ENCODE measurements around the gene JAKMIP3. TPM values are rescaled to one million over a fixed set of nuclear protein-coding genes. Genes with fewer than 3 reads are reported as not detected.

Gene JAKMIP3
- under 1 TPM; 0.09 to 0.12 TPM for polyA plus RNA-seq

- Histone ChIP-seq H3K36me3 (ENCODE audit: control insufficient read depth in 2 of 2, insufficient read depth in 2 of 2, low read length in 1 of 2) (no peaks in the 10 kb centered on the region), H3K9me3 (ENCODE audit: control insufficient read depth in 2 of 2, insufficient read depth in 1 of 2, low read depth in 1 of 2, low read length in 1 of 2) (no peaks in the 10 kb centered on the region), H3K27ac (ENCODE audit: low read depth in 2 of 2, low read length in 1 of 2) (peak within 1 kb of the TSS; percentile 33), H3K4me1 (ENCODE audit: control insufficient read depth in 2 of 2, insufficient read depth in 2 of 2, low read length in 1 of 2) (peaks cover 4 to 9% of the 10 kb centered on the region in 2 donors), H3K27me3 (ENCODE audit: control insufficient read depth in 1 of 2, insufficient read depth in 2 of 2, low read length in 2 of 2) (no peaks in the 10 kb centered on the region), H3K4me3 (ENCODE audit: low read depth in 1 of 2, low read length in 2 of 2) (peak within 1 kb of the TSS; percentile 44 to 46)
- 4 to 5% methylated on average over 35 of the region's 35 CpGs for WGBS, 2 donors
Measured at GRCh38 chr10:132065491-132066105, at the start of gene JAKMIP3. Gene JAKMIP3 (plus strand): TSS chr10:132065946. CDS start chr10:132104809, 38,863 bp downstream.

- H3K36me3 ChIP-seq (ENCODE audit: control insufficient read depth in 2 of 2, insufficient read depth in 2 of 2, low read length in 1 of 2) = no peaks in the 10 kb centered on the region
- no peaks in the 10 kb centered on the region for H3K4me1 ChIP-seq (ENCODE audit: control insufficient read depth in 2 of 2, insufficient read depth in 2 of 2, low read length in 1 of 2)
- no peaks in the 10 kb centered on the region for H3K9me3 ChIP-seq (ENCODE audit: control insufficient read depth in 2 of 2, insufficient read depth in 1 of 2, low read depth in 1 of 2, low read length in 1 of 2)
- H3K27me3 ChIP-seq (ENCODE audit: control insufficient read depth in 1 of 2, insufficient read depth in 2 of 2, low read length in 2 of 2) = no peaks in the 10 kb centered on the region
- H3K27ac ChIP-seq (ENCODE audit: low read depth in 2 of 2, low read length in 1 of 2) = no peak overlapping the region
- H3K4me3 ChIP-seq (ENCODE audit: low read depth in 1 of 2, low read length in 2 of 2) = no peak overlapping the region
- 71 to 73% methylated on average over 6 of the region's 6 CpGs for WGBS, 2 donors
Measured at GRCh38 chr10:132016514-132016913, 49.2 kb upstream of the JAKMIP3 start.

- 72 to 88% methylated on average over 5 of the region's 5 CpGs for WGBS, 2 donors
- no peaks in the 10 kb centered on the region for H3K4me1 ChIP-seq (ENCODE audit: control insufficient read depth in 2 of 2, insufficient read depth in 2 of 2, low read length in 1 of 2)
- no peaks in the 10 kb centered on the region for H3K9me3 ChIP-seq (ENCODE audit: control insufficient read depth in 2 of 2, insufficient read depth in 1 of 2, low read depth in 1 of 2, low read length in 1 of 2)
- H3K36me3 ChIP-seq (ENCODE audit: control insufficient read depth in 2 of 2, insufficient read depth in 2 of 2, low read length in 1 of 2) = no peaks in the 10 kb centered on the region
- H3K27me3 ChIP-seq (ENCODE audit: control insufficient read depth in 1 of 2, insufficient read depth in 2 of 2, low read length in 2 of 2) = no peaks in the 10 kb centered on the region
- no peak overlapping the region for H3K4me3 ChIP-seq (ENCODE audit: low read depth in 1 of 2, low read length in 2 of 2)
- no peak overlapping the region for H3K27ac ChIP-seq (ENCODE audit: low read depth in 2 of 2, low read length in 1 of 2)
Measured at GRCh38 chr10:132018446-132018845, 47.3 kb upstream of the JAKMIP3 start.

- Histone ChIP-seq H3K27ac (ENCODE audit: low read depth in 2 of 2, low read length in 1 of 2) (no peak overlapping the region), H3K4me1 (ENCODE audit: control insufficient read depth in 2 of 2, insufficient read depth in 2 of 2, low read length in 1 of 2) (no peaks in the 10 kb centered on the region), H3K27me3 (ENCODE audit: control insufficient read depth in 1 of 2, insufficient read depth in 2 of 2, low read length in 2 of 2) (no peaks in the 10 kb centered on the region), H3K9me3 (ENCODE audit: control insufficient read depth in 2 of 2, insufficient read depth in 1 of 2, low read depth in 1 of 2, low read length in 1 of 2) (no peaks in the 10 kb centered on the region), H3K4me3 (ENCODE audit: low read depth in 1 of 2, low read length in 2 of 2) (no peak overlapping the region), H3K36me3 (ENCODE audit: control insufficient read depth in 2 of 2, insufficient read depth in 2 of 2, low read length in 1 of 2) (no peaks in the 10 kb centered on the region)
- 94 to 96% methylated on average over 7 of the region's 7 CpGs for WGBS, 2 donors
Measured at GRCh38 chr10:132019366-132019765, 46.4 kb upstream of the JAKMIP3 start.

- H3K36me3 ChIP-seq (ENCODE audit: control insufficient read depth in 2 of 2, insufficient read depth in 2 of 2, low read length in 1 of 2) = no peaks in the 10 kb centered on the region
Measured at GRCh38 chr10:132020456-132020855, 45.3 kb upstream of the JAKMIP3 start.

GRCh38 chr10:132021046-132021445 lies 44.7 kb upstream of the JAKMIP3 start:
- Histone ChIP-seq H3K4me1 (ENCODE audit: control insufficient read depth in 2 of 2, insufficient read depth in 2 of 2, low read length in 1 of 2) (no peaks in the 10 kb centered on the region), H3K27ac (ENCODE audit: low read depth in 2 of 2, low read length in 1 of 2) (no peak overlapping the region), H3K9me3 (ENCODE audit: control insufficient read depth in 2 of 2, insufficient read depth in 1 of 2, low read depth in 1 of 2, low read length in 1 of 2) (no peaks in the 10 kb centered on the region), H3K27me3 (ENCODE audit: control insufficient read depth in 1 of 2, insufficient read depth in 2 of 2, low read length in 2 of 2) (no peaks in the 10 kb centered on the region), H3K36me3 (ENCODE audit: control insufficient read depth in 2 of 2, insufficient read depth in 2 of 2, low read length in 1 of 2) (no peaks in the 10 kb centered on the region), H3K4me3 (ENCODE audit: low read depth in 1 of 2, low read length in 2 of 2) (no peak overlapping the region)
- WGBS, 2 donors = 93 to 96% methylated on average over 24 of the region's 24 CpGs

More at GRCh38 chr10:132020456-132020855, 45.3 kb upstream of the JAKMIP3 start:
- no peaks in the 10 kb centered on the region for H3K4me1 ChIP-seq (ENCODE audit: control insufficient read depth in 2 of 2, insufficient read depth in 2 of 2, low read length in 1 of 2)
- H3K27me3 ChIP-seq (ENCODE audit: control insufficient read depth in 1 of 2, insufficient read depth in 2 of 2, low read length in 2 of 2) = no peaks in the 10 kb centered on the region
- H3K4me3 ChIP-seq (ENCODE audit: low read depth in 1 of 2, low read length in 2 of 2) = no peak overlapping the region
- 85 to 88% methylated on average over 13 of the region's 13 CpGs for WGBS, 2 donors
- H3K27ac ChIP-seq (ENCODE audit: low read depth in 2 of 2, low read length in 1 of 2) = no peak overlapping the region
- H3K9me3 ChIP-seq (ENCODE audit: control insufficient read depth in 2 of 2, insufficient read depth in 1 of 2, low read depth in 1 of 2, low read length in 1 of 2) = no peaks in the 10 kb centered on the region

GRCh38 chr10:132021504-132022143 lies 44.1 kb upstream of the JAKMIP3 start:
- 75 to 80% methylated on average over 16 of the region's 16 CpGs for WGBS, 2 donors
- no peaks in the 10 kb centered on the region for H3K9me3 ChIP-seq (ENCODE audit: control insufficient read depth in 2 of 2, insufficient read depth in 1 of 2, low read depth in 1 of 2, low read length in 1 of 2)
- no peaks in the 10 kb centered on the region for H3K36me3 ChIP-seq (ENCODE audit: control insufficient read depth in 2 of 2, insufficient read depth in 2 of 2, low read length in 1 of 2)
- H3K27ac ChIP-seq (ENCODE audit: low read depth in 2 of 2, low read length in 1 of 2) = no peak overlapping the region
- H3K27me3 ChIP-seq (ENCODE audit: control insufficient read depth in 1 of 2, insufficient read depth in 2 of 2, low read length in 2 of 2) = no peaks in the 10 kb centered on the region
- H3K4me1 ChIP-seq (ENCODE audit: control insufficient read depth in 2 of 2, insufficient read depth in 2 of 2, low read length in 1 of 2) = no peaks in the 10 kb centered on the region
- no peak overlapping the region for H3K4me3 ChIP-seq (ENCODE audit: low read depth in 1 of 2, low read length in 2 of 2)

- Histone ChIP-seq H3K27ac (ENCODE audit: low read depth in 2 of 2, low read length in 1 of 2) (no peak overlapping the region), H3K27me3 (ENCODE audit: control insufficient read depth in 1 of 2, insufficient read depth in 2 of 2, low read length in 2 of 2) (no peaks in the 10 kb centered on the region), H3K4me3 (ENCODE audit: low read depth in 1 of 2, low read length in 2 of 2) (no peak overlapping the region), H3K4me1 (ENCODE audit: control insufficient read depth in 2 of 2, insufficient read depth in 2 of 2, low read length in 1 of 2) (no peaks in the 10 kb centered on the region), H3K9me3 (ENCODE audit: control insufficient read depth in 2 of 2, insufficient read depth in 1 of 2, low read depth in 1 of 2, low read length in 1 of 2) (no peaks in the 10 kb centered on the region), H3K36me3 (ENCODE audit: control insufficient read depth in 2 of 2, insufficient read depth in 2 of 2, low read length in 1 of 2) (no peaks in the 10 kb centered on the region)
- 83 to 87% methylated on average over 18 of the region's 18 CpGs for WGBS, 2 donors
Measured at GRCh38 chr10:132022241-132022640, 43.5 kb upstream of the JAKMIP3 start.

- Histone ChIP-seq H3K27ac (ENCODE audit: low read depth in 2 of 2, low read length in 1 of 2) (no peak overlapping the region), H3K9me3 (ENCODE audit: control insufficient read depth in 2 of 2, insufficient read depth in 1 of 2, low read depth in 1 of 2, low read length in 1 of 2) (no peaks in the 10 kb centered on the region), H3K27me3 (ENCODE audit: control insufficient read depth in 1 of 2, insufficient read depth in 2 of 2, low read length in 2 of 2) (no peaks in the 10 kb centered on the region), H3K4me1 (ENCODE audit: control insufficient read depth in 2 of 2, insufficient read depth in 2 of 2, low read length in 1 of 2) (no peaks in the 10 kb centered on the region), H3K4me3 (ENCODE audit: low read depth in 1 of 2, low read length in 2 of 2) (no peak overlapping the region), H3K36me3 (ENCODE audit: control insufficient read depth in 2 of 2, insufficient read depth in 2 of 2, low read length in 1 of 2) (no peaks in the 10 kb centered on the region)
- 15 to 20% methylated on average over 36 of the region's 36 CpGs for WGBS, 2 donors
Measured at GRCh38 chr10:132023092-132023811, 42.5 kb upstream of the JAKMIP3 start.

Measured in esophagus (tissue), 2 donors.